HG03439 (cell line): ENCODE data around the gene TMEM243.
"Not testable (repeated sequence)": the region's sequence is repeated elsewhere in the genome, so short reads cannot be mapped to it uniquely, and the experiment has no call there.

Experiments used
- ATAC-seq: cut with Tn5 transposase; IDR thresholded peaks from one replicate; pipeline ENCODE4 v1.9.1; 2021; ENCODE audit warnings: mild to moderate bottlenecking, moderate library complexity; ENCODE audit not compliant: unreplicated experiment

TMEM243 gene, protein sequence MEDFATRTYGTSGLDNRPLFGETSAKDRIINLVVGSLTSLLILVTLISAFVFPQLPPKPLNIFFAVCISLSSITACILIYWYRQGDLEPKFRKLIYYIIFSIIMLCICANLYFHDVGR

DNA sequence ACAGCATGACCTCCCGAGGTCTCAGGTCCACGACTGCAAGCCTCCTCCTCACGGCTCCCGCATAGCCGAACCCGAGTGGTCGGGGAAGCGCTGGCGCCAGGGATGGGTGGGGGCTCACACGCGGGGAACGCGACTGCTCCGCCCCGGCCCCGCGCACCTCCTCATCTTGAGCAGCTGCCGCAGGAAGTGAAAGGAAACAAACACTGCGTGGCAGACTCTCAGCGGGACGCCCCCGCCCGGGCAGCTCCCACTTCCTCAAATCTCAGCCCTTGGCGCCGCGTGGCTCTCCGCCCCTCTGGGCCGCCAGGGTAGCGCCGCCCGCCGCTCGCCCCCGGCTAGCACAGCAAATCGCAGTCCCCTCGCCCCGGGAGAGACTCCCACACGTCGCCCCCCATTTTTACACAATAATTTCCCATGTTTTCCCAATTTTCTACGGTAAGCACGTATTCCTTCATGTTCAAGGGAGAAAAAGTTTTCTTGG lies at the start of gene TMEM243:
Gene TMEM243 (minus strand): TSS at position 188 of the 481 bp plus-strand sequence. CDS start 229 bp downstream, outside the sequence.
- ATAC-seq, result peak; percentile 47

DNA sequence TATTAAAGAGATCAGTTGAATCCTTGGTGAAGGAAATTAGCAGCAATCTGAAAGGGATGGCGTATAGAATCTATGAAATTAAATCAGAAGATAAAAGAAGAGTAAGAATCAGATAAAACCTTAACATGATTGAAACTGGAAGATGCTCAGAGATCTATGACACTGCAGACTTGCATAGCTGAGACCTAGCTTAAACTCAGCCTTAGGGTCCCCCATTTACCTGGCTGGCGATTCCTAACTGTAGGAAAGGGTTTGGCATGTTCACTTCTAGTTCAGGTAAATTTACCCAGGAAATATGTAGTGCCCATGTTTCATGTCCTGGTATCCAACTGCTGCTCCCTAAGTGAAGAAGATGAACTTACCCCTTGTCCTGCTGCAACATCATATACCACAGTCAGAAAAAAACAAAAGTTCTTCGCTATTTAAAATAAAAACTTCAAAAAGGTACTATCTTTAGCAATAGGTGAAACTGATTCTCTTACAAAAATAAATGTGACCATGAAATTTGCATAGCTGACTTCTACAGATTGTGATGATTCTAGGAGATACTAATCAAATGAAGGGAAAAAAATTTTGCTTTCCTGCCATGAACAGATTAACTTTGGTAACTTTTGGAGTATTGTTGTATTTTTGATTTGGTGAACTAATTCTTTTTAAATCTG lies 47.8 kb upstream of the TMEM243 start:
- no peak for ATAC-seq

DNA sequence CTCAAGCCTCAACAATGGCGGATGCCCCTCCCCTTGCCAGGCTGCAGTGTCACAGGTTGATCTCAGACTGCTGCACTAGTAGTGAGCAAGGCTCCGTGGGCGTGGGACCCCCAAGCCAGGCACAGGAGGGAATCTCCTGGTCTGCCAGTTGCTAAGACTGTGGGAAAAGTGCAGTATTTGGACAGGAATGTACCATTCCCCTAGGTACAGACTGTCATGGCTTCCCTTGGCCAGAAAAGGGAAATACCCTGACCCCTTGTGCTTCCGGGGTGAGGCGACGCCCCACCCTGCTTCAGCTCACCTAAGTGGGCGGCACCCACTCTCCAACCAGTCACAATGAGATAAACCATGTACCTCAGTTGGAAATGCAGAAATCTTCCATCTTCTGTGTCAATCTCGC lies 44.0 kb upstream of the TMEM243 start:
- ATAC-seq, result no peak

DNA sequence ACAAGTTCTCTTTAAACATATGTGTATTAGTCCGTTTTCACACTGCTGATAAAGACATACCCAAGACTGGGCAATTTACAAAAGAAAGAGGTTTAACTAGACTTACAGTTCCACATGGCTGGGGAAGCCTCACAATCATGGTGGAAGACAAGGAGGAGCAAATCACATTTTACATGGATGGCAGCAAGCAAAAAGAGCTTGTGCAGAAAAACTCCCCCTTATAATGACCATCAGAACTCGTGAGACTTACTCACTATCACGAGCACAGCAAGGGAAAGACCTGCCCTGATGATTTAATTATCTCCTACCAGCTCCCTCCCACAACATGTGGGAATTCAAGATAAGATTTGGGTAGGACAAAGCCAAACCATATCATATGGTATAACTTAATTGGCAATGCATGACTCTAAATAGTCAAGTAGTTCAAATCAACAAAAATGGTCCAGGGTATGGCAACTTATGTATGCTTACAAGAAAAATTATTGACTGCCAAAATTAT lies 34.1 kb upstream of the TMEM243 start:
- no peak for ATAC-seq

DNA sequence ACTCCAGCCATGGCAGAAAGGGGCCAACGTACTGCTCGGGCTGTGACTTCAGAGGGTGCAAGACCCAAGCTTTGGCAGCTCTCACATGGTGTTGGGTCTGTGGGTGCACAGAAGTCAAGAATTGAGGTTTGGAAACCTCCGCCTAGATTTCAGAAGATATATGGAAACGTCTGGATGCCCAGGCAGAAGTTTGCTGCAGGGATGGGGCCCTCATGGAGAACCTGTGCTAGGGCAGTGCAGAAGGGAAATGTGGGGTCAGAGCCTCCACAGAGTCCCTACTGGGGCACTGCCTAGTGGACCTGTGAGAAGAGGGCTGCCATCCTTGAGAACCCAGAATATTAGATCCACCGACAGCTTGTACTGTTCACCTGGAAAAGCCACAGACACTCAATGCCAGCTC lies 26.1 kb upstream of the TMEM243 start:
- ATAC-seq, result not testable (repeated sequence)

DNA sequence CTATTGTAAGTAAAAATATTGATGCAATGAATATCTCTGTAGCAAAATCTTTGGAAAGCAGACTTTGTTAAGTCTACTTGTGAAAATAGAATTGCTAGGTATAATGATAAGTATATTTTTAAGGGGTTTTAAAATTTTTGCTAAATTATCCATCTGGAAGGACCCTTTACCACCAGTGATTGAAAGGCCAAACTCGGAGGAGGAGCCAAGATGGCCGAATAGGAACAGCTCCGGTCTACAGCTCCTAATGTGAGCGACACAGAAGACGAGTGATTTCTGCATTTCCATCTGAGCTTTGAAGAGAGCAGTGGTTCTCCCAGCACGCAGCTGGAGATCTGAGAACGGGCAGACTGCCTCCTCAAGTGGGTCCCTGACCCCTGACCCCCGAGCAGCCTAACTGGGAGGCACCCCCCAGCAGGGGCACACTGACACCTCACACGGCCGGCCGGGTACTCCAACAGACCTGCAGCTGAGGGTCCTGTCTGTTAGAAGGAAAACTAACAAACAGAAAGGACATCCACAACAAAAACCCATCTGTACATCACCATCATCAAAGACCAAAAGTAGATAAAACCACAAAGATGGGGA lies 19.0 kb upstream of the TMEM243 start:
- ATAC-seq, result not testable (repeated sequence)

DNA sequence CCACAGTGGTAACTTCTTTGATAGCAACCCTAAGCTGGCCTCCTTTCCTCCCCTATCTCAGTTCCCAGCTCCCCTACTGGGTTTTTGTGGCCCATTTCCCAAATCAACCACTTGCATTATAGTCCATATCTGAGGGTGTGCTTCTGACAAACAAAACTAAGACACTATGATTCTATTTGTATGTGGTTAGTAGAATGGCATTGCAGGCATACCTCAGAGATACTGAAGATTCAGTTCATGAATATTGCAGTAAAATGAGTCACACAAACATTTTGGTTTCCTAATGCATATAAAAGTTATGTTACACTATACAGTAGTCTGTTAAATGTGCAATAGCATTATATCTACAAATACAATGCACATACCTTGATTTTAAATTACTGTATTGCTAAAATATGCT lies 15.4 kb upstream of the TMEM243 start:
- ATAC-seq, result no peak

DNA sequence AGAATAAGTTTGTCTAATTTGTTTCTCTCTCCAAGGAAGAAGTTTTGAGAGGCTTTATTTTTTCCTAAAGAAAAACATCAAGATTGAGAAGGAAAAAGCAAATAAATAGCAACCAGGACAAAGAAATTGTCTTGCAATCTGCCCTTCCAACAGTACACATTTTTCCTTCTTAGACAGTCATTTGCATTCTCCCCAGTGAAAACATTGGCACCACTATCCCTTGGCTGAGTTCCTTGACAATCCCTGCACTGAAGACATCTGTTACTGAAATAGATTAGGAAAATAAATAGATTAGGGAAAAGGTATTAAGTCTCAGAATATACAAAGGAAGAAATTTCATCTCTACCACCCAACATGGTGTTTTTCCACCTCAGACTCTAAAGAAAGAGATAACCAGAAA lies 12.2 kb upstream of the TMEM243 start:
- no peak for ATAC-seq

DNA sequence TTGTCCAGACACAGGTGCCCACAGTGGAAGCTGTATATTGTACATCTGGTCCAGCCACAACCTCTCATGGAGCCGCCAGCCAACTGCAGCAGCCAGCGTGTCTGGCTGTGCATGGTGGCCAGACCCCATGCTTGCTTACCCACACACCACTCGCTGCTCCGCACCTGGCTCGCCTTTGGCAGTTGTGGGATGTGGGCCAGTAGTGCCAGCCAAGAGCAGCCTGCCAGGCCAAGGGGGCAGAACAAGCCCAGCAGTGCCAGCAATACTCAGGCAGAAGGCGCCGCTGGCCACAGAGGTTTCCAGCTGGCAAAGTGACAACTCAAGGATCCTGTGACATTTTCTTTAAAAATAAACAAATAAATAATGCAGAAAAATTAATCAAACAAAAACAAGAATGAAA lies 11.7 kb upstream of the TMEM243 start:
- no peak for ATAC-seq

DNA sequence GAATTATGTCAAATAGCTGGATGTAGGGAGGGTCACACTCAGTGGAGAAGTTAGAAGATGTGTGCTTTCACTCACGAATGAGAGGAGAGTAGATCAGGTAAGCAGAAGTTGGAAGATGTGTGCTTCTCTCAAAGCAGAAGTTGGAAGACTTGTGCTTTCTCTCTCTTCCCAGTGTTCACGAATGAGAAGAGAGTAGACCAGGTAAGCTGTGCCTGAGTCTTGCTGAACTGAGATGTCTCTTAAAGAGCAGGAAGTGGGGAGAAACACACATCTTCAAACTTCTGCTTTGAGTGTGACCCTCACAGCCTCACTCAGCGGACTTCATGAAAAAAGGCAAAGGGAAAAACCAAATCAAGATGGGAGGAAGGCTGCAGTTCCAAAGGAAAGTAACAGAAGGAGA lies 7.0 kb upstream of the TMEM243 start:
- no peak for ATAC-seq

DNA sequence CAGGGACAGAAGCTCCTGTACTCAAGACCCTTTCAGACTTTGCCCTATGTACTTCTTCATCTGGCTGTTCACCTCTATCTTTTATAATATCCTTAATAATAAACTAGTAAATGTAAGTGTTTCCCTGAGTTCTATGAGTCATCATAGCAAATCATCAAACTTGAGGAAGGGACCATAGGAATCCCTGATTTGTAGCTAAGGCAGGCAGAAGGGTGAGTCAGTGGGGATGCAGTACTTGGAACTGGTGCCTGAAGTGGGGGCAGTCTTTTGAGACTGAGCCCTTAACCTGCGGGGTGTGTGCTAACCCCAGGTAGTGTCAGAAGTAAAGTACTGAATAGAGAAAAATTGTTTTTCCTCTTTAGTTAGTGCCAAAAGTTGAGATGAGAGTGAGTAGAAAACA lies 6.2 kb upstream of the TMEM243 start:
- ATAC-seq, result no peak

DNA sequence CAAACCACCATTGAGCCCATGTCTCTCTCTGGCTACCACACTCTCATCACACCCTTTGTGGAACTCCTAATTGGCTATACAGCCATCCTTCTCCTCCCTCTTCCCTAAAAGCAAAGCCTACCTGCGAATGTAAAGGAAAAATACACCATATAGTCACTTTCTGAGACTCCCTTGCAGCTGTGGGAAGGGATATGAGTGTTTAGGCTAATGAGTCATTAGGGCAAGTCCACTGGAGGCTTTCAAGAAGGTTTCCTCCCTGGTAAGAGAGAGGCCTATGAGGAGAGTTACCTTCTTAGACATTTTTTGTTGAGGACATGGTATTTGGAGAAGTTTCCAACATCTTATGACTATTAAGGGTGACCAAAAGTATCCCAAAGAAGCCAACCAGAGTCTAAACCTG lies 4.1 kb upstream of the TMEM243 start:
- ATAC-seq, result no peak

DNA sequence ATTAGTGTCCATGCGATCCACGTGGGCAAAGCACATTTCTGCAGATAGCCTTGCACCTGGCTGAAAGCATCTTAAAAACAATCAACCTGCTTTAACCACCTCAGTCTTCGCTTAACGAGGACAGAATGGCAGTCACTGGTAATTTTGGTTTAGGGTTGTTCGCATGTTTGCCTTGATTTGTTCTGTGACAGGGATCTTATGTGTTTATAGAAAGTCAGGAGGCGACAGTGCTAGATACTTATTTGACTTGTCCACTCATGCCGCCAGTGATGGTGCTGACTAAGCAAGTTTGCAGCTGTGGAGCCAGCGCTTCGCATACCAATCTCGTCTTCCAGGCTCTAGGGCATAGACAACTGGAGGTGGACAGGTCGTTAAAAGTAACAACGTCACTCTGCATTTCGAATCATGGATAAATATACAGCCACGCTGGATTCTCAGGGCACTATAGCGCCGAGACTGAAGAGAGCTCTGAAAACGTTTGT lies 1.2 kb upstream of the TMEM243 start:
- ATAC-seq, result no peak

DNA sequence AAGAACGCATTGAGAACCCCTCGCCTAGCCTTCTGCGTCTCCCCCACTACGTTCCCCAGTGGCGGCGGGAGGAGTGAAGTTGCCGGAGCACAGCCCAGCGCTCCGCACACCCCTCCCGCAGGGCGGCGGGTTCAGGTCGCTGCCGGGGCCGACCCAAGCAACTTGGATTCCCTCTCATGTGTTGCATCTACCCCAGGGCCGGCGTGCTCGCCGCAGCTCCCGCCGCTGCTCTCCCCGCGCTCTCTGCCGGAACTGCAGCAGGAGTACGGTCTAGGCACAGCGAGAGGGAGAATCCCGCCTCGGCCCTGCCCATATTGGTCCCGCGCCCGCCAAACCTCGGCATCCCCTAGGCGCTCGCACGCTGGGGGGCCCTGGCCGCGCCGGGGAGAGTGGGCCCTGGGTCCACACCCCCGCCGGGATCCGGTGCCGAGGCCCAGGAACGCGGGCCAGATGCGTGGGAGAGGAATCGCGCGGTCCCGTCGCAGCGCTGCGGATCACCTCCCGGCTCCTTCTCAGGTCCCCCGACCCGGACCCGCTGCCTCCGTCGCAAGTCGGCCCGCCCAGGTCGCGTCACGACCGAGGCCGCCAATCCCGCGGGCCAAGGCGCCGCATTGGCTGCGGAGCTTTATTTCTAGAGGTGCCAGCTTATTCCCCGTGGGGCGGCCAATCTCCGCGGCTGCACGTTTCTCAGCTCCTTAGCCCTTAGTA lies 648 bp upstream of the TMEM243 start:
- ATAC-seq, result peak; percentile 41

DNA sequence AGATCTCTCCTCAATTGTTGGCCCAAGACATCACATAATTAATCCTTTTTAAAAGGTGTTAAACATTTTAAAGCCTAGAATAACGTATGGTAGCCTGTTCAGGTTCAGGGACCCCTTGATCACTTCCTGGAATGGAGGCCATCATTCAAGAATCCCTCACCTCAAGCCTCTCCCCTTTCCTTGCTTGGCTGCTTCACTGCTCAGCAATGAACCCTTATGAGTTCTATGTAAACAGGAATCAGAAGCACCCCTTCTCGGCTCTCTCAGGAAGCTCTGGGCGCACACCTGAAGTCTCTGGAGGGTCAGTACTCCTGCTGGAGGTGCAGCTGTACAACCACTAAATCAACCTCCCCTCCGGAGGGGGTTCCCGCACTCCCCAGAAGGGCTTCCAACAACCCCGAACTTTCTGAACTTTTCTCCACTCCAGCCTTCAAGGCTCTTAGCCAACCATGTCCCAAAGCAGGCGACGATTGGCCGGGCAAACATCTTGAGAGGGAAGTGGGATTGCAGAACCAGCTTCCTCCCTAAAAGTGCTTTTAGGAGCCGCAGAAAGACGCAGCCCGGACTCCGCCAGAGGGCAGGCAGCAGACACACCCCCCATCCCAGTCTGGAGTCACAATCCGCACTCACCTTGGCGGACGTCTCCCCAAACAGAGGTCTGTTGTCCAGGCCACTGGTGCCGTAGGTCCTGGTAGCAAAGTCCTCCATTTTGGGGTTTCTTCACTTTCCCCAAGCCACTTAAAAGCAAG lies 562 bp downstream of the TMEM243 start:
- peak; percentile 1 for ATAC-seq

DNA sequence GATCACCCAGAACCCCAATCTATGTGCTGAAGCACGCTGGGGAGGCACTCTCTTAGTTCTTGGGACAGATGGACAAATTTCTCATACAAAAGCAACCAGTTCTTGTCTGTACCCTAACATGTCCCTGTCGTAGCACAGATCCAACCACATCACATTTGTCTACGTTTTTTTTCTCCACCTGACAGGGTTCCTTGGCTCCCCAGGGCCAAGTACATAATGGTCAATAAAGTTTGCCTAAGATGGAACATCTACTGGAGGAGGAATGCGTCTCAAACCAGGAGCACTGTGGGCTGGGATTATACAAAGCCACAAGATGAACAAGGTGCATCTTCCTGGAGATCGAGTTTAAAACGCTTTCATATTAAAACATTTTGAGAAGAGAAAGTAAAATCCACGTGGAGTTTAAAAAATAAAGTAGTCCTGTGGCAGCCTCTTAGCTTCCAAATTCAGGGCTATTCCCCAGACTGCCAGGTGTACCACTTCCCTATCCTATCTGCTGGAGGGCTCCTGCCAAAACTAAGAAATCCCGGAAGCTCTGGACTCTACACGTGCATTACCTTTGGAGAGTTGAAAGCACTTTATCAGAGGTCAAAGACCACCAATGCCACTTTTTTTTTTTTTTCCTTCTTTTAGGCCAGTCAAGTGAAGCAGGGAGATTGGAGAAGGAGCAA lies 1.4 kb downstream of the TMEM243 start:
- no peak for ATAC-seq

DNA sequence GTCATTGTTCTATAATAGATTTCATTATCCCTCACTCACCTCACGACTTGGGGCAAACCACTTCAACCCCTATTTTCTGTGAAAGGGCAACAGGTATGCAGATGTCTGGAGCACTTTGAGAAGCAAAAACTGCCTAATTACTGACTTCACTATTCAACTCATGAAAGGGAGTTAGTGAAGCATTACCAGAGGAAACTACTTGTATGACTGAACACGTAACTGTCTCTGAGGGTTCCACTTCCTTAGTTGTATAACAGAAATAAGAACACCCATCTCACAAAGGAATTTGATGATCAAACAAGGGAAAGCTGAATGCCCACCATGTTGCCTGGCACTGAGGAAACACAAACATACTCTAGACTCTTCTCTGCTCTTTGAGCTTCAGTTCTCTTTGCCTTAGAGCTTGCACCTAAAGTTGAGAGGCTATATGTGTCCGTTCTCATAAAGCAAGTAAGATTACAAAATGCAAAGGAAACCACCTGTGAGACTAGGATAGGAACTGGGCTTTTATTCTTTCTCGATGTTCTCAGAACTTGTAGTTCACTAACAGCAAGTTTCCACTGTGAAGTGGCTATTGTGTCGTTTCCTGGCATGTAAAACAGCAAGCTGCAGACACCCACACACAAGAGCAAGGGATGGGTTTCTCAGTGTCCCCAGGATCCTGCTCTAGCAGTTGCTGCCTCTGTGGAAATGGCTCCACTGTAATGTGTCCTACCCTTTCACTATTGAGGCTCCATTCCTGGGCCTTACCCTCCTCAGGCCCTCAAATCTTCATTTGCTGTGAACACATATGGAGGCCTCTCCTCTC lies 2.6 kb downstream of the TMEM243 start:
- peak; percentile 56 for ATAC-seq

DNA sequence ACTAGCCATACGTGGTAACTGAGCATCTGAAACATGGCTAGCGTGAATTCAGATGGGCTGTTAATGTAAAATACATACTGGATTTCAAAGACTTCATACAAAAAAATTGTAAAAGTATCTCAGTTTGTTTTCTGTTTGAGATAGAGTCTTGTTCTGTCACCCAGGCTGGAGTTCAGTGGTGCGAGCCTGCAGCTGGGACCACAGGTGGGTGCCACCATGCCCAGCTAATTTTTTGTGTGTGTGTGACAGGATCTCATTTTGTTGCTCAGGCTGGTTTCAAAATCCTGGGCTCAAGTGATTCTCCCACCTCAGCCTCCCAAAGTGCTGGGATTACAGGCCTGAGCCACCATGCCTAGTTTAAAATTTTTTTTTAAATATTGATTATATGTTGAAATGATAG lies 4.5 kb downstream of the TMEM243 start:
- no peak for ATAC-seq

DNA sequence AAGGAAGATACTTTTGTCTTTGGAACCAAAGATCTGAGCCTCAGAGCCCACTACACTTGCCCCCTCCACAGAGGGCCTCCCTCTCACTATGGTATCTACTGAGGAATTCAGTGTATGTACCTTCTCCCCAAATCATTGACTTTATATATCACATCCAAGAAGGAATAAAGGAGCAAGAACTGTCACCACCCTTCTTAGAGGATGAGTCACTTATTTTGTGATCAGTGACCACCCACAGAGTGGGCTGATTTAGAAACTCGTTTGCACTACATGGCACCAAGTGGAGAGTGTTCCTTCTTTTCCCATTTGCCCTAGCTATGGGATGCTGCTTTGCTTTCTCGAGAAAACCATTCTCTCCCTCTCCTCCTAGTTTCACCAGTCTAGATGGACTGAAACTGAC lies 5.7 kb downstream of the TMEM243 start:
- no peak for ATAC-seq
